Suppressor macrophage treated with lipopolysaccharide for 1 hour (primary cell): ENCODE results near the gene OSBPL1A.
"Not testable (repeated sequence)": the region's sequence is repeated elsewhere in the genome, so short reads cannot be mapped to it uniquely, and the experiment has no call there.

ENCODE experiments used
- DNase-seq, 3 donors: peaks; one replicate each; pipeline ENCODE4 v3.0.0-alpha.2; 2020 to 2022

OSBPL1A gene

GRCh38 chr18:24397131-24397693 lies 412 bp downstream of the OSBPL1A start:
- DNase-seq: peak; percentile 88 to 94 (median 92)

GRCh38 chr18:24396082-24396633 lies 1.5 kb downstream of the OSBPL1A start:
- DNase-seq: peak in 1 of 3 donors; percentile 14

- DNase-seq: peak; percentile 45 to 71 (median 67)
Observed at GRCh38 chr18:24395049-24395795, 2.4 kb downstream of the OSBPL1A start.

GRCh38 chr18:24388957-24389356 lies 8.7 kb downstream of the OSBPL1A start:
- DNase-seq: no peak

GRCh38 chr18:24386681-24387080 lies 10.9 kb downstream of the OSBPL1A start:
- DNase-seq: peak in 1 of 3 donors; percentile 24

GRCh38 chr18:24381126-24381525 lies 16.5 kb downstream of the OSBPL1A start:
- DNase-seq: no peak

- peak; percentile 20 to 40 (median 33) for DNase-seq
Observed at GRCh38 chr18:24380163-24380747, 17.4 kb downstream of the OSBPL1A start.

GRCh38 chr18:24378598-24378997 lies 19.0 kb downstream of the OSBPL1A start:
- DNase-seq: no peak

GRCh38 chr18:24376531-24376930 lies 21.1 kb downstream of the OSBPL1A start:
- DNase-seq: not testable (repeated sequence)

GRCh38 chr18:24373328-24373727 lies 24.3 kb downstream of the OSBPL1A start:
- DNase-seq: no peak

- DNase-seq: peak in 2 of 3 donors; percentile 8 to 12
Observed at GRCh38 chr18:24372279-24372872, 25.2 kb downstream of the OSBPL1A start.

GRCh38 chr18:24370120-24370519 lies 27.5 kb downstream of the OSBPL1A start:
- DNase-seq: no peak

- DNase-seq: peak in 1 of 3 donors; percentile 14
Observed at GRCh38 chr18:24369426-24369825, 28.2 kb downstream of the OSBPL1A start.

- peak; percentile 27 to 34 (median 32) for DNase-seq
Observed at GRCh38 chr18:24368749-24369148, 28.9 kb downstream of the OSBPL1A start.

GRCh38 chr18:24366328-24366727 lies 31.3 kb downstream of the OSBPL1A start:
- no peak for DNase-seq

GRCh38 chr18:24364177-24364576 lies 33.4 kb downstream of the OSBPL1A start:
- DNase-seq: no peak

GRCh38 chr18:24362757-24363156 lies 34.9 kb downstream of the OSBPL1A start:
- no peak for DNase-seq

- DNase-seq: peak; percentile 66 to 83 (median 78)
Observed at GRCh38 chr18:24359787-24360530, 37.7 kb downstream of the OSBPL1A start.

- DNase-seq: no peak
Observed at GRCh38 chr18:24354278-24354677, 43.3 kb downstream of the OSBPL1A start.

GRCh38 chr18:24346254-24346653 lies 51.4 kb downstream of the OSBPL1A start:
- DNase-seq: no peak

GRCh38 chr18:24344509-24344908 lies 53.1 kb downstream of the OSBPL1A start:
- DNase-seq: no peak

GRCh38 chr18:24342347-24342746 lies 55.3 kb downstream of the OSBPL1A start:
- no peak for DNase-seq

GRCh38 chr18:24341361-24341760 lies 56.3 kb downstream of the OSBPL1A start:
- no peak for DNase-seq
